IPS-18a (cell line): ENCODE results near the gene TSSK2.

Source experiments
- H3K27ac ChIP-seq: one replicate; pipeline ENCODE4 v1.5.1; 2013; ENCODE audit warnings: low read length
- H3K27me3 ChIP-seq: one replicate; pipeline ENCODE4 v1.6.1; 2013; ENCODE audit warnings: mild to moderate bottlenecking, low read length; ENCODE audit not compliant: control insufficient read depth, insufficient read depth
- H3K36me3 ChIP-seq: one replicate; pipeline ENCODE4 v1.6.1; 2013; ENCODE audit warnings: low read depth, low read length; ENCODE audit not compliant: control insufficient read depth
- H3K4me1 ChIP-seq: one replicate; pipeline ENCODE4 v1.6.1; 2013; ENCODE audit warnings: low read depth, low read length; ENCODE audit not compliant: control insufficient read depth
- H3K4me3 ChIP-seq: one replicate; pipeline ENCODE4 v1.5.1; 2013; ENCODE audit warnings: low read length
- H3K9ac ChIP-seq: one replicate; pipeline ENCODE4 v1.6.1; 2013; ENCODE audit warnings: mild to moderate bottlenecking, low read length, moderate library complexity
- H3K9me3 ChIP-seq: one replicate; pipeline ENCODE4 v1.6.1; 2013; ENCODE audit warnings: low read depth, low read length; ENCODE audit not compliant: control insufficient read depth

The TSSK2 gene

DNA sequence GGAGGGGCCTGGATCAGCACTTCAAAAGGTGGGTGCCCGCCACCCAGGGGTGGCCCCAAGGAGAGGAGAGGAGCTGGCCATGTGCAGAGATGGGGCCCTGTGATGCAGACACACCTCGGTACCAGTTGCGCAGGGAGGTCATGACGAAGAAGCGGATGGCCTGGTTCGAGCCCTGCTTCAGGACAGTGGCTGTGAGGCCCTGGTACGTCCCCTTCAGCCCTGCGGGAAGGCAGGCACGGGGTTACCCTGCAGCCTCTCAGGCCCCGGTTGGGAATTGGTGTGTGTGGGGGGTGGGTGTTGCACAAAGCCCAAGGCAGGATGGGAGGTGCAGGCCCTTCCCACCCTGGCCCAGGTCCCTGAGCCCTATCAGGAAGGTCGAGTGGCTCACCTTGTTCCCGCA lies 45.6 kb downstream of the TSSK2 start:
- Histone ChIP-seq H3K9ac (no peak overlapping the region), H3K4me1 (peaks cover 18% of the 10 kb centered on the region), H3K4me3 (no peak overlapping the region), H3K27me3 (no peaks in the 10 kb centered on the region), H3K36me3 (peaks cover 10% of the 10 kb centered on the region), H3K27ac (no peak overlapping the region), H3K9me3 (no peaks in the 10 kb centered on the region)

DNA sequence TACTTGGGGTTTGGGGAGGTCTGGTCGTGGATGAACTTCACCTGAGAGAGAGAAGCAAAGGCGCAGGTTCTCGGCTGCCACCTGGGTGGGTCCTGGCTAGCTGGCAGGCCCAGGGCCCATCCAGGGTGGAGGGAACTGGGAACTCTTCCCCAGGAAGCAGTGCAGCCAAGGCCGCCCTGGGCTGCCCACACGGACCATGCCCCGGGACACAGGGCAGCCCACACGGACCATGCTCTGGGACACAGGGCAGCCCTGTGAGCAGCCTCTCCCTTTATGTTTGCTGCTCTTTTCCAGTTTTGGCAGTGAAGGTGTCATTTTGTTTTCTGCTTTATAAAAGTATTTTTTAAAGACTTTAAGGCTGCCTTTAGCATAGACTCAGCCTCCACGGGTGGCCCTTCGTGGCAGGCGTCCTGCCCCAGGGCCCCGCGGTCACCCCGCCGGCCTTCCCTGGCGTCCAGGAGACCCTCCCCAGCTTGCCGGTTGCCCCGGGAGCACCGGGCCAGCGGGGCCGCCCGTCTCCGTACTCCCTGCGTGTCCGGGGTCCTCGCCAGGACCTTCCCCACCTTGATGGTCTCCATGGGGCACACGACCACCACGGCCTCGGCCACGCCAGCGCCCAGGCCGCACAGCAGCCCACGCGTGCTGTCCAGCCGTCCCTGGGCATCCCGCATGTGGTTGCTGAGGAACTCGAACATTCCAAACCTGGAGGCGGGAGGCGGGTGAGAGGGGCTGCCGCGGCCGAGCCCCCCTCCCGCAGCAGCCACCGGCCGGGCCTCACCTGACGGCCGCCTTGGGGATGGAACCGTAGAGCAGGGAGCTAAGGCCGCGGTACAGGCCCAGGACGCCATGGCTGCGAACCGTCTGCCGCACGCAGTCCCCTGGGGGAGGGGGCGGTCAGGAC lies 46.3 kb downstream of the TSSK2 start:
- Histone ChIP-seq H3K4me1 (peaks cover 16% of the 10 kb centered on the region), H3K9me3 (no peaks in the 10 kb centered on the region), H3K36me3 (peaks cover 10% of the 10 kb centered on the region), H3K27me3 (no peaks in the 10 kb centered on the region), H3K4me3 (peak overlapping the region; percentile 65), H3K9ac (peak overlapping the region; percentile 62), H3K27ac (no peak overlapping the region)

DNA sequence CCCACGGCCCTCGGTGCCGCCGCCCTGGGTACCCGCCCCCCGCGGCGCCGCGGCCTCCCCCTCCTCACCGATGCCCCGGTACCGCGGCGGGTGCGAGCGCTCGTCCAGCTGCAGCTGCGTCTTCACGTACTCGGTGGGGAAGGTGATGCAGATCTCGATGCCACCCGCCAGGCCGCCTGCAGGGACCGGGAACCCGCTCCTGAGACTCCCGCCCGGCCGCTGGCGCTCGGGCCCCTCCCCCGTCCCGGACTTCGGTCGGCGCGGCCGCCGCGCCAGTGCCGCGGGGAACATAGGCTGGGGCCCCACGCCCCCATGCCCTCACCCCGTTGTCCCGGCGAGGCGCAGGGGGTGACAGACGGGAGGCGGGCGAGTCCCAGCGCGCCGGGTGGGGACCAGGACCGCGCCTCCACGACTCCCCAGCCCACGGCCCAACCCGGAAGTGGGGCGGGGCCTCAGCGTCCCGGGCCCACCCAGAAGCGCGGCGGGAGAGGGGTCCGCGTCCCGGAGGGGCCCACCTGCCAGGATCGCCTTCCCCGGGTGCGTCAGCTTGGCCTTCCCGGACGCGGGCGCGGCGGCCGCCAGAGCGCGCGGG lies 47.1 kb downstream of the TSSK2 start:
- peaks cover 11% of the 10 kb centered on the region for H3K4me1 ChIP-seq
- H3K9ac ChIP-seq, result peak overlapping the region; percentile 62
- H3K27ac ChIP-seq, result no peak overlapping the region
- H3K27me3 ChIP-seq, result no peaks in the 10 kb centered on the region
- H3K4me3 ChIP-seq, result peak overlapping the region; percentile 65
- H3K9me3 ChIP-seq, result no peaks in the 10 kb centered on the region
- peaks cover 10% of the 10 kb centered on the region for H3K36me3 ChIP-seq

DNA sequence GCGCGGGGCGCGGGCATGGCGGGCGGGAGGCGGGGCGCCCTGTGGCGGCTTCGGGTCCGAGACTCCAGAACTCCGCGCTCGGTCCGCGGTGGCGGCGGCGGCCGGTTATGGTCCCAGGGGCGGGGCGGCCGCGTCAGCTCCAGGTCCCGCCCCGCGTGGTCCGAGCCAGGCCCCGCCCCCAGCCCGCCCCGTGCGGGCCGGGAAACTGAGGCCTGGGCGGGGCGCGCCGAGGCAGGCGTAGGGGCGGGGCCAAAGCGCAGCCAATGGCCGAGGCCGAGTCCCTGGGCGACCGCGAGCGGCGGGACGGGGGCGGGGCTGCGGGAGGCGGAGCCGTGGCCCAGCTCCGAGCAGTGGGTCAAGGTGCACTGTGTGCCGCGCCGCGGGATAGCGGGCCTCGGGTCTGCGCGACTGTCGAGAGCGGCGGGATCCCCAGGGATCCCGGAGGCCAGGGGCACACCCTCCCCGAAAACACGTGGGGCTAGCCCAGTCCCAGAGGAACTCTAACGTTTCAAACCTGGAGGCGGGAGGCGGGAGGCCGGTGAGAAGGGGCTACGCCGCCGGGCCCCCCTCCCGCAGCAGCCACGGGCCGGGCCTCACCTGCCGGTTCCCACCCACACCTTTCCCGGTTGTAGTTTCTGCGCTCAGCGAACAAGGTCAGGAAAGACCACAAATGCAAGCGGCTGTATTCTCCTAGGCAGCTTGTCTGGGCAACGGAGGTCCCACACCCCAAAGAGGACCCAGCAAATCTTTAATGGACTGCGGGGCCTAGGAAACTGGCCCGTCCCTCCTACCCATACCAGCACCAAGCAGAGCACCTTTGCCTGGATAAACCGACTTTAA lies 47.8 kb downstream of the TSSK2 start, which contains the start of gene SLC25A1:
TSS of gene SLC25A1 (minus strand) at position 80 of the 840 bp plus-strand sequence. CDS start at position 17, 63 bp downstream.
- H3K27me3 ChIP-seq, result no peaks in the 10 kb centered on the region

GRCh38 chr22:19179497-19180048 lies 48.5 kb downstream of the TSSK2 start:
- H3K4me1 ChIP-seq, result peaks cover 9% of the 10 kb centered on the region
- H3K27me3 ChIP-seq, result no peaks in the 10 kb centered on the region
- H3K9me3 ChIP-seq, result no peaks in the 10 kb centered on the region
- H3K27ac ChIP-seq, result no peak overlapping the region
- peaks cover 4% of the 10 kb centered on the region for H3K36me3 ChIP-seq
- peak overlapping the region; percentile 64 for H3K9ac ChIP-seq
- peak overlapping the region; percentile 82 for H3K4me3 ChIP-seq

More for the DNA sequence above, 47.8 kb downstream of the TSSK2 start, which contains the start of gene SLC25A1:
- peak within 1 kb of the TSS; percentile 82 for H3K4me3 ChIP-seq
- H3K4me1 ChIP-seq, result peaks cover 11% of the 10 kb centered on the region
- no peaks in the 10 kb centered on the region for H3K9me3 ChIP-seq
- no peak within 1 kb of the TSS for H3K27ac ChIP-seq
- peak within 1 kb of the TSS; percentile 64 for H3K9ac ChIP-seq
- peaks cover 6% of the 10 kb centered on the region for H3K36me3 ChIP-seq

DNA sequence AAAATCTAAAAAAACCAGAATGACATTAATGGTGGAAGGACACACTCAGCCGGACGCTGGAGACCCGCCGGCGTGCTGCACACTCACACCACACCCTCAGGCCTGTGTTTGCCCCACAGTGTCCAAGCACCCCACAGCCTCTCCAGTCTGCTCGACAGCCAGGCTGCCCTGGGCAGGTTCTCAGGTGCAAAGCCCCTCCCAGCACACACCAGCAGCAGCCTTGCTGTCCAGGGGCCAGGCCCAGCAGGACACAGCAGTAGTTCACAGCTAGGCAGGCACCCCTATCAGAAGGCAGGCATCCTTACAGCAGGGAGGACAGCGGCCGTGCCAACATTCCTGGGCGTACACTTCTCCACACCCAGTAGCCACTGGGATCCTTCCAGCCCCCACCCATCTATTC lies 49.1 kb downstream of the TSSK2 start:
- Histone ChIP-seq H3K4me3 (no peak overlapping the region), H3K36me3 (peaks cover 4% of the 10 kb centered on the region), H3K9ac (no peak overlapping the region), H3K27ac (no peak overlapping the region), H3K4me1 (peaks cover 7% of the 10 kb centered on the region), H3K27me3 (no peaks in the 10 kb centered on the region), H3K9me3 (no peaks in the 10 kb centered on the region)

GRCh38 chr22:19180740-19181410 lies 49.8 kb downstream of the TSSK2 start:
- H3K9ac ChIP-seq, result no peak overlapping the region
- no peaks in the 10 kb centered on the region for H3K27me3 ChIP-seq
- peaks cover under 1% of the 10 kb centered on the region for H3K36me3 ChIP-seq
- H3K9me3 ChIP-seq, result no peaks in the 10 kb centered on the region
- peaks cover 7% of the 10 kb centered on the region for H3K4me1 ChIP-seq
- no peak overlapping the region for H3K27ac ChIP-seq
- no peak overlapping the region for H3K4me3 ChIP-seq

DNA sequence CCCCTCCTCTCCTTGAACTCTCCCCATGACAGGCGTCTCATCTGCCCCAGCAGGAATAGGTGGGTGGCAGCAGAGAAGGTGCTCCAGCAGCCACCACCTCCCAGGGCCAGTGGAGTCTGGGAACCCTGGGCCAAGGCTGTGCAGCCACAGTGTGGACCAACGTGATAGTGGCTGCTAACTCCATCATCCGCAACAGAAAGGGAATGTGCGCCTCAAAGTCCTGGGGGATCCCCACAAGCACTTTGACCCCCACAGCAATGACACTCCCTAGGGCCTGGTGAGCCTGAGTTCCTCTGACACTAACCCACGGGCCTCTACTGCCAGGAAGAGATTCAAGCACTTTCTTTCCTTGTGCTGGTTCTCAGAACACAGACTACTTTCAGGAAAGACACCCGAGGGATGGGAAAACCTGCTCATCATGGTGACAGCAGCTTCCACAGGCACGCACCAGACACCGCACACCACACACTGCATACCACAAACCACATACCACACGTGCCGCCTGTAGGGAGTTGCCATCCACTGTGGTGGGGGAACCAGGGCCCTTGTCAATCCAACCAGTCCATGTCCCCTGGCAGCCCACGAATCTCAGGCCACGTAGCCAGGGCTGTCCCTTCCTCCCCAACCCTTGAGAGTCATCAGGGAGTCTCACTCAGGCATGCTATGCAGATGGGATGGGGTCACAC lies 50.8 kb downstream of the TSSK2 start:
- Histone ChIP-seq H3K27me3 (no peaks in the 10 kb centered on the region), H3K4me1 (no peaks in the 10 kb centered on the region), H3K4me3 (no peak overlapping the region), H3K9me3 (no peaks in the 10 kb centered on the region), H3K9ac (no peak overlapping the region), H3K36me3 (no peaks in the 10 kb centered on the region), H3K27ac (no peak overlapping the region)
